Astrocyte of the cerebellum (primary cell): ENCODE results near the gene RAB44.

Experiments
- DNase-seq: peaks from one replicate; pipeline ENCODE4 v3.0.0-alpha.2; 2011; ENCODE audit warnings: low read depth
- H3K4me3 ChIP-seq: 2 replicates; pipeline ENCODE4 v1.5.1; 2011; ENCODE audit warnings: mild to moderate bottlenecking, low read depth, low read length, moderate library complexity
- in situ Hi-C: cut with HindIII; loops from 2 replicates; pipeline ENCODE4 v1.10.0; 2017; ENCODE audit warnings: low sequenced_read_pairs
- TF ChIP-seq, protein P1 (sequence below): IDR thresholded peaks from 2 replicates; pipeline ENCODE4 v1.5.1; 2012; ENCODE audit warnings: low read length, low read depth, moderate library complexity, mild to moderate bottlenecking; ENCODE audit errors: missing control alignments

The RAB44 gene

DNA sequence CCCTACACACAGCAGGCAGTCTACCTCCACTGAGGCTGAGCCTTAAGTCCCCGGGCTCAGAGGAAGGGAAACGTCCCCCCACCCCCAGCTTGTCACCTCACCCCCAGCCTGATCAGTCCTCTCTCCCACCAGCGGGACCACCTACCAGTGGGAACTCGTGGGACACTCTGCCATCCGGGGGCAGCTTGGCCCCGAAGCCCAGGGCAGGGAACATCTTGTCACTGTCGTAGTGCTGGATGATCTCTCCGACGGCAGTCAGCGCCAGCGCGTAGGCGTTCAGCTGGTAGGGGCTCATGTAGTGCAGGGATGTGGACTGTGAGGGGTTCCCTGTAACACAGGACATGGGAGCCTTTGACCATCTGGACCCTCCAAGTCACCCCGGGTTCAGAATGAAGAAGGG is 48.6 kb downstream of the RAB44 start:
- in situ Hi-C loops: no loop called here
- TF ChIP-seq, protein P1, sequence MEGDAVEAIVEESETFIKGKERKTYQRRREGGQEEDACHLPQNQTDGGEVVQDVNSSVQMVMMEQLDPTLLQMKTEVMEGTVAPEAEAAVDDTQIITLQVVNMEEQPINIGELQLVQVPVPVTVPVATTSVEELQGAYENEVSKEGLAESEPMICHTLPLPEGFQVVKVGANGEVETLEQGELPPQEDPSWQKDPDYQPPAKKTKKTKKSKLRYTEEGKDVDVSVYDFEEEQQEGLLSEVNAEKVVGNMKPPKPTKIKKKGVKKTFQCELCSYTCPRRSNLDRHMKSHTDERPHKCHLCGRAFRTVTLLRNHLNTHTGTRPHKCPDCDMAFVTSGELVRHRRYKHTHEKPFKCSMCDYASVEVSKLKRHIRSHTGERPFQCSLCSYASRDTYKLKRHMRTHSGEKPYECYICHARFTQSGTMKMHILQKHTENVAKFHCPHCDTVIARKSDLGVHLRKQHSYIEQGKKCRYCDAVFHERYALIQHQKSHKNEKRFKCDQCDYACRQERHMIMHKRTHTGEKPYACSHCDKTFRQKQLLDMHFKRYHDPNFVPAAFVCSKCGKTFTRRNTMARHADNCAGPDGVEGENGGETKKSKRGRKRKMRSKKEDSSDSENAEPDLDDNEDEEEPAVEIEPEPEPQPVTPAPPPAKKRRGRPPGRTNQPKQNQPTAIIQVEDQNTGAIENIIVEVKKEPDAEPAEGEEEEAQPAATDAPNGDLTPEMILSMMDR: no peak
- no peak overlapping the region for H3K4me3 ChIP-seq
- DNase-seq: no peak

DNA sequence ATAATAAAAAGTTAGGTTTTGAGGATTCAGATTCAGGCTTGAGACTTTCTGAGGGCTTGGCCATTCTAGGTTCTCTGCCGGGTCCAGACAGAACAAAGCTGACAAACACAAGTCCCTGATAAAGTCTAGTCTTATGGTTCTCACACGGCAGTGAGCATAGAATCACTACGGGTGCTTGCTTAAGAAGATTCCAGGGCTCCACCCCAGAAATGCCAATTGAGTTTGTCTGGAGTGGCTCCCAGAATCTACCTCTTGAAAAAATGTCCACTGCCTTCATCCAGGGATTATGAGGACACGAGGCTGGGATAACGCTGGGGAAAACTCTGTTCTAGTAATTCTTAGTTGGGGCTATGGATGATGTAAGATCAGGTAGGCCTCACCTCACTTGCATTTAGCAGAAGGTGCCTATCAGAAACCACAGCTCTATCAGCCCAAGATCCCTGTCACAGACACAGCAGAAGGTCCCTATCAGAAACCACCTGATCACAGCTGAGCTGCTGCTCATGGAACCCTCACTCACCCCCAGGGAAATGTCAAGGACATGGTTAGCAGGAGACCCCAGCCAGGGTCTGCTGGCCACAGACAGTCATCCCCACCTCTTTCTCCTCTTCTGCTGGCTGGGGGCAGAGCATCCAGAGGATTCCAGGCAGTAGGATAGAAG is 52.3 kb downstream of the RAB44 start:
- H3K4me3 ChIP-seq: no peak overlapping the region
- in situ Hi-C loops: loop anchor here (10.0 kb wide), 1 partner anchor 95 kb away; no protein-coding TSS in a partner anchor
- TF ChIP-seq, protein P1: no peak
- no peak for DNase-seq

DNA sequence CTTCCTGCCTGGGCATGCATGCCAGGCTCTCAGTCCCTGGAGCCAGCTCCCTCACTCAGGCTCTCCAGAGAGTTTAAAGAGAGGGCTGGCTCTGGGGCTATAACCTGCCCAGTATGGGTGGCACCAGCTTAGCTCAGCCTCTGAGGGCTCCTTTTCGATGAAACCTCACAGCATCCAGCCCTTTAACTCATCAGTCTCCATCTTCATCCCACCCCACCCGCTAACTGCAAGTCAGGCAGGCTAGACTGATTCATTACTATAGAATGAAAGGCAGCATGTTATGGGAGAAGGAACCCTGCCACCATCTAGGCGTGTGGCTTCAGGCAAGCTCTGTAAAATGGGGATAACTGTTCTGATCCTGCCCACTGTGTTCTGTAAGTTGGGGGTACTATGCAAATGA is 53.5 kb downstream of the RAB44 start:
- no peak overlapping the region for H3K4me3 ChIP-seq
- TF ChIP-seq, protein P1: no peak
- DNase-seq: no peak
- in situ Hi-C loops: loop anchor here (10.0 kb wide), 1 partner anchor 94 kb away; no protein-coding TSS in a partner anchor

DNA sequence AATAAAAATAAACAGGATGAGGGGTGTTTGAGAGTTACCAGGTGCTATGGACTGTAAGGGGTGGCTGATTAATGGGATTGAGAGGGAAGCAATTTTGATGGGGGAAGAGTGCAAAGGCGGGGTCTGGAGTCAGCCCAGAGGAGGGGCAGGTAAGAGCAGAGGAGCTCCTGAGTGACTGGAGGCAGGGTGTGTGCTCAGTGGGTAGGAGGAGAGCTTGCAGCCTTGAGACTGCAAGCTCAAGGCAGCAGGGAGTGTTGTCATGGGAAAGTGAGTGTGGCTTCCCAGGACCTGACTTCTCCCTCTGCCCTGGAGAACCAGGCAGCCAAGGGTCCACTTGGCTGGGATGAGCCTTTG is 54.2 kb downstream of the RAB44 start:
- TF ChIP-seq, protein P1: no peak
- no peak for DNase-seq
- in situ Hi-C loops: loop anchor here (10.0 kb wide), 1 partner anchor 93 kb away; no protein-coding TSS in a partner anchor
- no peak overlapping the region for H3K4me3 ChIP-seq

DNA sequence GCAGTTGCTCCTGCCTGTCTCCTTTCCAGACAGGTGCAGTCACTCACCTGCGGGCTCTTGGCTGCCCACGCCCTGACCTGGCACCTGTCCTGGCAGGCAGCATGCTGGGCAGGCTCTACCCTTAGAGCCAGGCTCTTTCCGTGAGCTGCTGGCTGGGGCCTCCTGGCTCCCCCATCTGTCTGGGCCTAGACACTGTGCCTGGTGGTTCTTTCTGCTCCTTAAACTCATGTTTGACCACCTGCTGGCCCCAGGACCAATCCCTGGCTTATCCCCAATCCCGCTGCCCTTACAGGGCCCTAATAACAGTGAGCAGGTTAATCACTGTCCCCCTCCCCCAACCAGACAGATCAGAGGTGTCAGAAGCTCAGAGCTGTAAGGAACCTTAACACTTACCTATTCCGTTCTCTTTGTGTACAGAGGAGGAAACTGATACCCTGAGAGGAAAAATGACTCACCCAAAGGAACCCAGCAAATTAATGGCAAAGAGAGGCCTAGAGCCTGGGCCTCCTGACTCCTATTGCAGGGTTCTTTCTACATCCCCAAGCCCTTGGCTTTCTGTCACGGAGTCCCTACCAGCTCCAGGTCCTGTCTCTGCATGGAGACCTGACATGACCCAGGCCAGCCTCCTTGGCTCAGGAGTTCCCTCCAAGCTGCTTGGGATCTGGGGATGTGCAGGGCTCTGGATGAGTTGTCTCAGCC is 54.7 kb downstream of the RAB44 start:
- TF ChIP-seq, protein P1: no peak
- H3K4me3 ChIP-seq: no peak overlapping the region
- no peak for DNase-seq
- in situ Hi-C loops: loop anchor here (10.0 kb wide), 1 partner anchor 92 kb away; no protein-coding TSS in a partner anchor

DNA sequence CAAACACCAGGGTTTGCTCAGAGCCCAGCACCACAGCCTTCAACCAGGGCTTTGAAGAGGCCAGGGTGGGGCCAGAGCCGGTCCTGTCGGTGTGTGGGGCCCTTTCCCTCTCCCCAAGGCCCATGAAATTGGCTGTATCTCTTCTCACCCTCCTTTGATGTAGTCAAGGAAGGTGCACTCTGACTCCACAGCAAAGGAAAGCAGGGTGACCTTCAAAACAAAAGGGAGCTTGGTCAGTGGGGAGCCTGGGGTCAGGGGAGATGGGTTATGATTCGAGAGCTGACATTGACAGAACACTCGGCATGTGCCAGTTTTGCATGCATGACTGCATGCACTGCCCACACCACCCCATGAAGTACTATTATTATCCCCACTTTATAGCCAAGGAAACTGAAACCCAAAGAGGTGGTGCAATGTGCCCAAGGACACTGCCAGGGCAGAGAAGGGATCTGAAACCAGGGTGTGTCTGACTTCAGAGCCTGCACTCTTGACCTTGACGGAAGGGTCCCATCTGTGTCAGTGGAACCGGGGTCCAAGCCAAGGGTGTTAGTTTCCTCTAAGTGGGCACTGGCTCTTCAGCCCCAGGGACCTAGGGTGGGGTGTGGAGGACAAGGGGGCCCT is 55.4 kb downstream of the RAB44 start:
- H3K4me3 ChIP-seq: no peak overlapping the region
- TF ChIP-seq, protein P1: no peak
- in situ Hi-C loops: loop anchor here (10.0 kb wide), 1 partner anchor 92 kb away; no protein-coding TSS in a partner anchor
- no peak for DNase-seq
